Stomach (tissue), 19 donors: ENCODE results near the gene NYAP2. TPM values are rescaled to one million over a fixed set of nuclear protein-coding genes. Genes with fewer than 3 reads are reported as not detected.

Source experiments
- DNase-seq, 2 donors: peaks; one replicate each; pipeline versions ENCODE4 v3.0.0 to v3.0.0-alpha.2; 2013 to 2019
- H3K27ac ChIP-seq, 5 donors: fragments of 200-600 bp in 4 of 5; sonication (generic) in 4 of 5; one replicate each; pipeline ENCODE4 v1.5.1; 2013 to 2019; ENCODE audit warnings: mild to moderate bottlenecking in 1 of 5, moderate library complexity in 1 of 5
- H3K27me3 ChIP-seq, 3 donors: fragments of 200-600 bp; sonication (generic); one replicate each; pipeline ENCODE4 v1.5.1; 2017 to 2019; ENCODE audit warnings: mixed run types in 1 of 3
- H3K36me3 ChIP-seq, 4 donors: fragments of 200-600 bp; sonication (generic); 1 replicate in 3 of 4; 2 replicates in 1 of 4; pipeline ENCODE4 v1.5.1; 2016 to 2019
- H3K4me1 ChIP-seq, 4 donors: fragments of 200-600 bp; sonication (generic); one replicate each; pipeline ENCODE4 v1.5.1; 2016 to 2019
- H3K4me3 ChIP-seq, 4 donors: fragments of 200-600 bp; sonication (generic) in 3 of 4; one replicate each; pipeline ENCODE4 v1.5.1; 2016 to 2019; ENCODE audit warnings: mild to moderate bottlenecking in 1 of 4
- H3K9me3 ChIP-seq, 4 donors: fragments of 200-600 bp; sonication (generic); one replicate each; pipeline ENCODE4 v1.5.1; 2016 to 2019
- EP300 ChIP-seq: sonication (generic); formaldehyde crosslinking; IDR thresholded peaks from one replicate; pipeline ENCODE4 v1.6.1; 2017; ENCODE audit warnings: antibody characterized with exemption
- POLR2A ChIP-seq, 4 donors: fragments of 450-650 bp; IDR thresholded peaks; one replicate each; pipeline ENCODE4 v1.6.1; 2016; ENCODE audit warnings: antibody characterized with exemption in 4 of 4, control low read depth in 2 of 4, mild to moderate bottlenecking in 1 of 4, moderate library complexity in 1 of 4
- POLR2AphosphoS5 ChIP-seq, 3 donors: sonication (generic); formaldehyde crosslinking; IDR thresholded peaks; one replicate each; pipeline ENCODE4 v1.6.1; 2016; ENCODE audit warnings: antibody characterized with exemption in 3 of 3
- WGBS, 5 donors: extraction: QIAGEN DNeasy Blood & Tissue Kit in 3 of 5; methylation state at CpG; one replicate each; pipeline versions ENCODE4 v1.1.5 to v1.1.7; 2013 to 2018; 5-methylcytosine and 5-hydroxymethylcytosine counted together
- intact Hi-C: fragments of 100-400 bp; cut with DNase I; formaldehyde crosslinking; loops from one replicate; pipeline ENCODE4 v1.15.1; 2023; ENCODE audit warnings: low total_unique reads
- long read RNA-seq, 10 donors: transcript quantifications; one replicate each; lab custom pipeline, GENCODE V29; 2026
- polyA plus RNA-seq, 3 donors: library from polyadenylated mRNA; stranded (reverse); fragments of 200-250 nt; gene quantifications; one replicate each; pipeline ENCODE4 v1.2.3, GENCODE V29; 2013
- total RNA-seq, 5 donors: library from RNA; depleted of rRNA; stranded (reverse); fragments of >200 nt; gene quantifications; one replicate each; pipeline versions ENCODE4 v1.1.0 to v1.2.3, GENCODE V29; 2014 to 2016
- TF ChIP-seq, protein P1 (sequence below), 7 experiments: fragments of 450-650 bp in 4 of 7; fragments of 200-600 bp in 3 of 7; sonication (generic) in 3 of 7; IDR thresholded peaks; one replicate each; pipeline ENCODE4 v1.5.1; 2016 to 2019; ENCODE audit warnings: antibody characterized with exemption in 7 of 7, control low read depth in 2 of 7, mild to moderate bottlenecking in 1 of 7
- donor health status: healthy with polysubstance abuse.
- donor health status: Bipolar disorder and iron deficiency.
- donor health status: healthy.

The NYAP2 gene
- total RNA-seq (under 1 TPM in 2 of 5 donors, not detected in 3; under 0.01 to 0.18 TPM), polyA plus RNA-seq (under 1 TPM in 1 of 3 donors, not detected in 2; 0.03 TPM)
- long read RNA-seq, donor 1 = 0 reads
- long read RNA-seq, donor 2 = 0 reads
- long read RNA-seq, donor 3 = 0 reads
- long read RNA-seq, donor 4 = 0 reads
- long read RNA-seq, donor 5 = 0 reads
- long read RNA-seq, donor 6 = 0 reads
- long read RNA-seq, donor 7 = 0 reads
- long read RNA-seq, donor 8 = 0 reads
- long read RNA-seq, donor 9 = 0 reads
- long read RNA-seq, donor 10 = 0 reads

DNA sequence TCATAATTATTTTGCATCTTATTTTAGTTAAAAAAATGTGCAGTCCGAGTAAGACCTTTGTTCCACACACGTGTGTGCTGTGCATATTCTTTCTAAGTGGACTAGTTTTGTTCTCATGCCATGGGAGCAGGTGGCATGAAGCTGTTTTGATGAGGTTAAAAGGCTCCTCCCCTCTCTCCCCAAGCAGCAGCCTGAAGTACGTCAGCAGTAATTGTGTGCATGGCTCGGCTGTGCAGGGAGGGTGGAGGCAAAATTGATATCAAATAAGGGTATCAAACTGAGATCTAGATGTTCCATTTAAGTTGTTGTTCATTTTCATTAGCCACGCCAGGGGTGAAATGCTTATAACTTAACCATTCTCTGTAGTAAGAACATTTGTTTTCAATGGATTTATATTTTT lies at the start of gene NYAP2:
TSS of gene NYAP2 (plus strand) at position 207 of the 400 bp plus-strand sequence. CDS start 9,171 bp downstream, outside the sequence.
- H3K27ac ChIP-seq = no peak within 1 kb of the TSS

DNA sequence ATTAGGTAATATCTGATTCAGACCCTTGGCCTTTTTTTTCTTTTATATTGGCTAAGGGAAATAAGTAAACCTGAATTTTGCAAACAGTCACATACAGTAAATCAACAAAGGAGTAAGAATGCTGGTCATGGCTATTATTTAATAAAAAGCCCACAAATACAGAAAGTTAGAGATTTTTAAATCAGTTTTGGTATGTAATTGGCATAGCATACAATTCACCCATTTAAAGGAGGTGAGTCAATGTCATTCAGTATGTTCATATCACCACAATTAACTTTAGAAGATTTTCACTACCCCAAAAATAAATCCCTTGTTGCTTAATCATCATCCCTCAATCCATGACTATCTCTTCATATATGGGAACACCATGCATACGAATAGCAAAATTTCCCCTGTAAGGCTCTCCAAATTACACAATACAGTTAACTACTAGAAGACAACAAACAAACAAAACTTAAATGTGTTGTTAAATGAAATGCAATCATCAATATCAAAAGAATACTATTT lies 45.9 kb upstream of the NYAP2 start:
- Histone ChIP-seq H3K4me1 (no peaks in the 10 kb centered on the region), H3K9me3 (no peaks in the 10 kb centered on the region), H3K27me3 (no peaks in the 10 kb centered on the region), H3K4me3 (no peak overlapping the region), H3K27ac (no peak overlapping the region), H3K36me3 (no peaks in the 10 kb centered on the region)
- DNase-seq = no peak
- 81 to 100% (median 89%) methylated on average over 1 of the region's 1 CpG for WGBS, 5 donors
- intact Hi-C loops = no loop called here
- TF ChIP-seq POLR2A (IDR thresholded peaks at IDR 0.05) = no peak
- TF ChIP-seq, protein P1, sequence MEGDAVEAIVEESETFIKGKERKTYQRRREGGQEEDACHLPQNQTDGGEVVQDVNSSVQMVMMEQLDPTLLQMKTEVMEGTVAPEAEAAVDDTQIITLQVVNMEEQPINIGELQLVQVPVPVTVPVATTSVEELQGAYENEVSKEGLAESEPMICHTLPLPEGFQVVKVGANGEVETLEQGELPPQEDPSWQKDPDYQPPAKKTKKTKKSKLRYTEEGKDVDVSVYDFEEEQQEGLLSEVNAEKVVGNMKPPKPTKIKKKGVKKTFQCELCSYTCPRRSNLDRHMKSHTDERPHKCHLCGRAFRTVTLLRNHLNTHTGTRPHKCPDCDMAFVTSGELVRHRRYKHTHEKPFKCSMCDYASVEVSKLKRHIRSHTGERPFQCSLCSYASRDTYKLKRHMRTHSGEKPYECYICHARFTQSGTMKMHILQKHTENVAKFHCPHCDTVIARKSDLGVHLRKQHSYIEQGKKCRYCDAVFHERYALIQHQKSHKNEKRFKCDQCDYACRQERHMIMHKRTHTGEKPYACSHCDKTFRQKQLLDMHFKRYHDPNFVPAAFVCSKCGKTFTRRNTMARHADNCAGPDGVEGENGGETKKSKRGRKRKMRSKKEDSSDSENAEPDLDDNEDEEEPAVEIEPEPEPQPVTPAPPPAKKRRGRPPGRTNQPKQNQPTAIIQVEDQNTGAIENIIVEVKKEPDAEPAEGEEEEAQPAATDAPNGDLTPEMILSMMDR (IDR thresholded peaks at IDR 0.05) = no peak
- TF ChIP-seq POLR2AphosphoS5 (IDR thresholded peaks at IDR 0.05) = no peak
- TF ChIP-seq EP300 = no peak

More for the DNA sequence above, at the start of gene NYAP2:
- Histone ChIP-seq H3K4me3 (no peak within 1 kb of the TSS), H3K4me1 (no peaks in the 10 kb centered on the region), H3K9me3 (no peaks in the 10 kb centered on the region), H3K36me3 (no peaks in the 10 kb centered on the region), H3K27me3 (no peaks in the 10 kb centered on the region)
- intact Hi-C loops = no loop called here
- whole genome bisulfite sequencing, 5 donors = 45 to 57% (median 47%) methylated on average over 5 of the region's 5 CpGs
- no peak for TF ChIP-seq POLR2AphosphoS5 (IDR thresholded peaks at IDR 0.05)
- DNase-seq = peak in 1 of 2 donors; percentile 62

DNA sequence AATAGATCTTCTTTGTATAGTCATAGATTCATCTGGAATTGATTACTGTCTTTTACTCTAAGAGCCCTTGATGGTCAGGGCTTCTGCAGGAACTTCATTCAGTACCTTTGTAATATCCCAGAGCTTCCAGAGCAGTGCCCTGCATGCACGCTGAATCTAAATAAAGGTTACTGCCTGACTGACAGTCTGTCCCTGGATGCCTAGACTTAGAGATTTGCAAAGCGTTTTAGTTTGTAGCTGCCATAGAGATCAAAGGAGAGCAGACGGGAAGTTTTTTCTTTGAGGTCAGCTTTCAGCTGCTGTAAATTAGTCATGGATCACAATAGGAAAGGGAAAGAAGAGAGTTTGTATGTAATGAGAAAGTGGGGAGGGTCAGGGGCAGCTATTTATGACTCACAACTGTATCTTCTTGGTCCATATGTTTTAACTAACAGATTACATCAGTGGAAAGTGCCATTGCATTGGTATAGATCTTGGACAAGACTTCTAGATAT lies 45.2 kb upstream of the NYAP2 start:
- Histone ChIP-seq H3K4me1 (no peaks in the 10 kb centered on the region), H3K9me3 (no peaks in the 10 kb centered on the region), H3K36me3 (no peaks in the 10 kb centered on the region), H3K4me3 (no peak overlapping the region), H3K27me3 (no peaks in the 10 kb centered on the region), H3K27ac (no peak overlapping the region)
- TF ChIP-seq EP300 (no peak), POLR2A (IDR thresholded peaks at IDR 0.05) (no peak), POLR2AphosphoS5 (IDR thresholded peaks at IDR 0.05) (no peak)
- TF ChIP-seq, protein P1 (IDR thresholded peaks at IDR 0.05) = no peak
- no peak for DNase-seq
- intact Hi-C loops = no loop called here
- WGBS, 5 donors = 17 to 22% (median 18%) methylated on average over 3 of the region's 3 CpGs

DNA sequence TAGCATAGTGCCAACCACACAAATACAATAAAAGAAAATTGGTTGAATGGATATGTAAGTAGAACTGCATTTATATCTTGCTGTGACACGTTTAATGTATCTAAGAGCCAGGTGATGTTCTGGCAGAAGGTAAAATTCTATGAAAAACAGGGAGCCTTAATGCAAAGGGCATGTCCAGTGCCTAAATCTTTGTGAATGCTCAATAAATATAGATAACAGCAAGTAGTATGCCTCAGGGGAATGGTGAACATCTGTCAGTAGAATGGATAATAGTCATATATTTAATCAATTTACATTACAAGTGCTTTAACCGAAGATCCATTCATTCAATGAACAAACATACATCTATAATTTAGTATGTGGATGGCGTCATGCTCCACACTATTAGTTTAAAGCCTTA lies 43.7 kb upstream of the NYAP2 start:
- intact Hi-C loops = no loop called here
- no peaks in the 10 kb centered on the region for H3K27me3 ChIP-seq
- TF ChIP-seq, protein P1 (IDR thresholded peaks at IDR 0.05) = no peak
- no peak for TF ChIP-seq POLR2AphosphoS5 (IDR thresholded peaks at IDR 0.05)
- TF ChIP-seq POLR2A (IDR thresholded peaks at IDR 0.05) = no peak
- TF ChIP-seq EP300 = no peak
- no peak overlapping the region for H3K27ac ChIP-seq
- H3K4me1 ChIP-seq = no peaks in the 10 kb centered on the region
- H3K4me3 ChIP-seq = no peak overlapping the region
- H3K36me3 ChIP-seq = no peaks in the 10 kb centered on the region
- 64 to 83% (median 76%) methylated on average over 3 of the region's 3 CpGs for WGBS, 5 donors
- no peaks in the 10 kb centered on the region for H3K9me3 ChIP-seq
- DNase-seq = no peak

DNA sequence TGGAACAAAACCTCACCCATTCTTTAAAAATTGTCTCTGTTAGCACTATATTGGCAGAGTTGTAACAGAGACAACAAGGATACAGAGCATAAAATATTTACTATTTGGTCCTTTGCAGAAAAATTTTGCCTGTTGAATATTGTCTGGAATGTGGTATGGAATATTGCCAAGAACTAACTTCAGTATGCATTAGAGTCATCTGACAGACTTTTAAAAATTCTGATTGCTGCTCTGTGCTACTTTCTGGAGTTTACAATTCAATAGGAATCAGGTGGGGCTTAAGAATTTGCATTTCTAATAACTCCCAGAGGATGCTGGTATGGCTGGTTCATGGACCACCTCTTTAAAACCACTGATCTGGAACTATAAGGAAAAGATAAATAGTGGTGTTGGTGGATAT lies 32.8 kb upstream of the NYAP2 start:
- H3K27ac ChIP-seq = no peak overlapping the region
- no peaks in the 10 kb centered on the region for H3K9me3 ChIP-seq
- DNase-seq = no peak
- TF ChIP-seq, protein P1 (IDR thresholded peaks at IDR 0.05) = no peak
- H3K27me3 ChIP-seq = no peaks in the 10 kb centered on the region
- no peaks in the 10 kb centered on the region for H3K36me3 ChIP-seq
- H3K4me3 ChIP-seq = no peak overlapping the region
- no peaks in the 10 kb centered on the region for H3K4me1 ChIP-seq
- intact Hi-C loops = no loop called here
